Transverse colon (tissue), 4 donors: Measurements from ENCODE around the gene RABGAP1L. TPM values are rescaled to one million over a fixed set of nuclear protein-coding genes. Genes with fewer than 3 reads are reported as not detected.
"Not testable (repeated sequence)": the region's sequence is repeated elsewhere in the genome, so short reads cannot be mapped to it uniquely, and the experiment has no call there.

Experiments
- DNase-seq: peaks from one replicate; pipeline ENCODE4 v3.0.0-alpha.2; 2019
- H3K27ac ChIP-seq, 4 donors: fragments of 200-600 bp; sonication (generic); 2 replicates each; pipeline ENCODE4 v1.5.1; 2016 to 2018; ENCODE audit warnings: inconsistent platforms in 4 of 4
- H3K27me3 ChIP-seq: fragments of 200-600 bp; sonication (generic); 2 replicates; pipeline ENCODE4 v1.5.1; 2017; ENCODE audit warnings: inconsistent platforms
- H3K36me3 ChIP-seq, 4 donors: fragments of 200-600 bp; sonication (generic); 2 replicates each; pipeline ENCODE4 v1.5.1; 2017 to 2019; ENCODE audit warnings: inconsistent platforms in 4 of 4
- H3K4me1 ChIP-seq, 4 donors: fragments of 200-600 bp; sonication (generic); 2 replicates each; pipeline ENCODE4 v1.5.1; 2017 to 2020; ENCODE audit warnings: inconsistent platforms in 4 of 4
- H3K4me3 ChIP-seq, 4 donors: fragments of 200-600 bp; sonication (generic); 1 replicate in 1 of 4; 2 replicates in 3 of 4; pipeline versions ENCODE4 v1.5.1 to v1.6.1; 2017 to 2019; ENCODE audit warnings: inconsistent platforms in 4 of 4
- H3K9me3 ChIP-seq, 2 donors: fragments of 200-600 bp; sonication (generic); 2 replicates each; pipeline ENCODE4 v1.5.1; 2017 to 2019; ENCODE audit warnings: inconsistent platforms in 2 of 2
- EP300 ChIP-seq: sonication (generic); formaldehyde crosslinking; IDR thresholded peaks from one replicate; pipeline ENCODE4 v1.6.1; 2017; ENCODE audit warnings: antibody characterized with exemption, low read depth
- POLR2A ChIP-seq: fragments of 450-650 bp; IDR thresholded peaks from one replicate; pipeline ENCODE4 v1.6.1; 2016; ENCODE audit warnings: antibody characterized with exemption, mild to moderate bottlenecking, moderate library complexity
- POLR2AphosphoS5 ChIP-seq, 3 donors: sonication (generic); formaldehyde crosslinking; IDR thresholded peaks; one replicate each; pipeline ENCODE4 v1.6.1; 2016; ENCODE audit warnings: antibody characterized with exemption in 3 of 3
- WGBS, 2 donors: methylation state at CpG; one replicate each; pipeline ENCODE4 v1.1.5; 2018; ENCODE audit warnings: low coverage in 1 of 2; 5-methylcytosine and 5-hydroxymethylcytosine counted together
- in situ Hi-C, 4 donors: fragments of 200-750 bp; cut with MboI; loops; one replicate each; pipeline versions ENCODE4 v1.15.0 to v1.15.1; 2017; ENCODE audit warnings: low sequenced_read_pairs in 3 of 4, low pct_ligation_motif_present in 1 of 4, low pct_unique_long_range_greater_than_20kb in 1 of 4
- intact Hi-C: fragments of 100-400 bp; cut with DNase I; formaldehyde crosslinking; loops from one replicate; pipeline ENCODE4 v1.15.1; 2023; ENCODE audit warnings: low total_unique reads
- total RNA-seq, 4 donors: library from RNA; depleted of rRNA; stranded (reverse); fragments of >200 nt; gene quantifications; one replicate each; pipeline ENCODE4 v1.1.0, GENCODE V29; 2016
- TF ChIP-seq, protein P1 (sequence below), 5 experiments: fragments of 200-600 bp in 3 of 5; fragments of 450-650 bp in 2 of 5; sonication (generic) in 3 of 5; IDR thresholded peaks; 1 replicate in 2 of 5; 2 replicates in 3 of 5; pipeline ENCODE4 v1.5.1; 2016 to 2017; ENCODE audit warnings: antibody characterized with exemption in 5 of 5, inconsistent platforms in 3 of 5, mild to moderate bottlenecking in 2 of 5, moderate library complexity in 1 of 5

RABGAP1L gene
- total RNA-seq, 4 donors from 2014 or later, result 68.9 to 127 (median 99.9) TPM

DNA sequence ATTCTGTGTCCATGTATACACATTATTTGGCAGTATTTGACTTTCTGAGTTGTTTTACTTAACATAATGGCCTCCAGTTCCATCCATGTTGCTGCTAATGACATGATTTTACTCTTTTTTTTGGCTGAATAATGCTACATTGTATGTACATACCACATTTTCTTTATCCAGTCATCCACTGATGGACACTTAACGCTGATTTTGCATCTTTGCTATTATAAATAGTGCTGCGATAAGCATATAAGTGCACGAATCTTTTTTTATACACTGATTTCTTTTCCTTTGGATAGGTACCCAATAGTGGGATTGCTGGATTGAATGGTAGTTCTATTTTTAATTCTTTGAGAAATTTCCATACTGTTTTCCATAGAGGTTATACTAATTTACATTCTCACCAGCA lies 544.0 kb downstream of the RABGAP1L start:
- DNase-seq, result no peak
- no peaks in the 10 kb centered on the region for H3K36me3 ChIP-seq
- in situ Hi-C loops (no loop called here), intact Hi-C loops (no loop called here)
- TF ChIP-seq POLR2A (no peak), EP300 (no peak), POLR2AphosphoS5 (IDR thresholded peaks at IDR 0.05) (no peak)
- TF ChIP-seq, protein P1, sequence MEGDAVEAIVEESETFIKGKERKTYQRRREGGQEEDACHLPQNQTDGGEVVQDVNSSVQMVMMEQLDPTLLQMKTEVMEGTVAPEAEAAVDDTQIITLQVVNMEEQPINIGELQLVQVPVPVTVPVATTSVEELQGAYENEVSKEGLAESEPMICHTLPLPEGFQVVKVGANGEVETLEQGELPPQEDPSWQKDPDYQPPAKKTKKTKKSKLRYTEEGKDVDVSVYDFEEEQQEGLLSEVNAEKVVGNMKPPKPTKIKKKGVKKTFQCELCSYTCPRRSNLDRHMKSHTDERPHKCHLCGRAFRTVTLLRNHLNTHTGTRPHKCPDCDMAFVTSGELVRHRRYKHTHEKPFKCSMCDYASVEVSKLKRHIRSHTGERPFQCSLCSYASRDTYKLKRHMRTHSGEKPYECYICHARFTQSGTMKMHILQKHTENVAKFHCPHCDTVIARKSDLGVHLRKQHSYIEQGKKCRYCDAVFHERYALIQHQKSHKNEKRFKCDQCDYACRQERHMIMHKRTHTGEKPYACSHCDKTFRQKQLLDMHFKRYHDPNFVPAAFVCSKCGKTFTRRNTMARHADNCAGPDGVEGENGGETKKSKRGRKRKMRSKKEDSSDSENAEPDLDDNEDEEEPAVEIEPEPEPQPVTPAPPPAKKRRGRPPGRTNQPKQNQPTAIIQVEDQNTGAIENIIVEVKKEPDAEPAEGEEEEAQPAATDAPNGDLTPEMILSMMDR (IDR thresholded peaks at IDR 0.05), result no peak
- WGBS, 2 donors, result 88 to 96% methylated on average over 3 of the region's 3 CpGs
- no peaks in the 10 kb centered on the region for H3K9me3 ChIP-seq
- H3K27me3 ChIP-seq, result no peaks in the 10 kb centered on the region
- H3K4me3 ChIP-seq, result no peak overlapping the region
- no peak overlapping the region for H3K27ac ChIP-seq
- H3K4me1 ChIP-seq, result no peaks in the 10 kb centered on the region

GRCh38 chr1:174704300-174704699 lies 545.0 kb downstream of the RABGAP1L start:
- Histone ChIP-seq H3K4me3 (no peak overlapping the region), H3K9me3 (no peaks in the 10 kb centered on the region), H3K36me3 (no peaks in the 10 kb centered on the region), H3K4me1 (no peaks in the 10 kb centered on the region), H3K27me3 (no peaks in the 10 kb centered on the region), H3K27ac (no peak overlapping the region)
- no peak for DNase-seq
- intact Hi-C loops (no loop called here), in situ Hi-C loops (no loop called here)
- WGBS, 2 donors, result 89 to 93% methylated on average over 1 of the region's 1 CpG
- TF ChIP-seq EP300 (no peak), POLR2AphosphoS5 (IDR thresholded peaks at IDR 0.05) (no peak), POLR2A (no peak)
- TF ChIP-seq, protein P1 (IDR thresholded peaks at IDR 0.05), result no peak

DNA sequence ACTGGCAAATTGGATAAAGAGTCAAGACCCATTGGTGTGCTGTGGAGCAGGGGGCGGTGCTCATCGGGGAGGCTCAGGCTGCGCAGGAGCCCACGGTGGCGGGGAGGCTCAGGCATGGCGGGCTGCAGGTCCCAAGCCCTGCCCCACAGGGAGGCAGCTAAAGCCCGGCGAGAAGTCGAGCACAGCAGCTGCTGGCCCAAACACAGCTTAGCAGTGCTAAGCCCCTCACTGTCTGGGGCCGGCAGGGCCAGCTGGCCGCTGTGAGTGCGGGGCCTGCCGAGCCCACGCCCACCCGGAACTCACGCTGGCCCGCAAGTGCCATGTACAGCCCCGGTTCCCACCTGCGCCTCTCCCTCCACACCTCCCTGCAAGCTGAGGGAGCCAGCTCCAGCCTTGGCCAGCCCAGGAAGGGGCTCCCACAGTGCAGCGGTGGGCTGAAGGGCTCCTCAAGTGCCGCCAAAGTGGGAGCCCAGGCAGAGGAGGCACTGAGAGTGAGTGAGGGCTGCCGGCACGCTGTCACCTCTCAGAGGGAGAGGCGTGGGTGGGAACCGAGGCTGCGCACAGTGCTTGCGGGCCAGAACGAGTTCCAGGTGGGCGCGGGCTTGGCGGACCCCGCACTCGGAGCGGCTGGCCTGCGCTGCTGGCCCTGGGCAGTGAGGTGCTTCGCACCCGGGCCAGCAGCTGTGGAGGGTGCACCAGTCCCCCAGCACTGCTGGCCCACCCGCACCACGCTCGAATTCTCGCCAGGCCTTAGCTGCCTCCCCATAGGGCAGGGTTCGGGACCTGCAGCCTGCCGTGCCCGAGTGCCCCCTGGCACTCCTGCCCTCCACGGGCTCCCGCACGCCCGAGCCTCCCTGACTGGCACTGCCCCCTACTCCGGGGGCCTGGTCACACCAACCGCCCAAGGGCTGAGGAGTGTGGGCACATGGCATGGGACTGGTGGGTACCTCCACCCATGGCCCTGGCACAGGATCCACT lies 551.8 kb downstream of the RABGAP1L start:
- DNase-seq, result no peak
- Histone ChIP-seq H3K27ac (no peak overlapping the region), H3K4me3 (no peak overlapping the region), H3K36me3 (no peaks in the 10 kb centered on the region), H3K4me1 (no peaks in the 10 kb centered on the region), H3K9me3 (no peaks in the 10 kb centered on the region), H3K27me3 (no peaks in the 10 kb centered on the region)
- intact Hi-C loops, result no loop called here
- TF ChIP-seq, protein P1 (IDR thresholded peaks at IDR 0.05), result no peak
- TF ChIP-seq EP300, result no peak
- TF ChIP-seq POLR2A, result no peak
- TF ChIP-seq POLR2AphosphoS5 (IDR thresholded peaks at IDR 0.05), result no peak
- in situ Hi-C loops, result no loop called here
- WGBS, 2 donors, result 98% methylated on average over 49 of the region's 50 CpGs; no CpG with 5 or more reads in 1 of the 2 donors

DNA sequence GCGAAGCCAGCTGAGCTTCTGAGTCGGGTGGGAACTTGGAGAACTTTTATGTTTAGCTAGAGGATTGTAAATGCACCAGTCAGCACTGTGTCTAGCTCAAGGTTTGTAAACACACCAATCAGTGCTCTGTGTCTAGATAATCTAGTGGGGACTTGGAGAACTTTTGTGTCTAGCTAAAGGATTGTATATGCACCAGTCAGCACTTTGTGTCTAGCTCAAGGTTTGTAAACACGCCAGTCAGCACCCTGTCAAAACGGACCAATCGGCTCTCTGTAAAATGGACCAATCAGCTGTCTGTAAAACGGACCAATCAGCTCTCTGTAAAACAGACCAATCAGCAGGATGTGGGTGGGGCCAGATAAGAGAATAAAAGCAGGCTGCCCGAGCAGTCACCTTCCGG lies 552.5 kb downstream of the RABGAP1L start:
- H3K4me1 ChIP-seq, H3K36me3 ChIP-seq, H3K27ac ChIP-seq, H3K4me3 ChIP-seq, H3K9me3 ChIP-seq, in situ Hi-C loops, H3K27me3 ChIP-seq, DNase-seq, intact Hi-C loops: not testable (repeated sequence)
- WGBS, 2 donors, result 92 to 94% methylated on average over 4 to 8 of the region's 8 CpGs
